Adrenal gland (tissue), 12 donors: Measurements from ENCODE around the gene SRCIN1. TPM values are rescaled to one million over a fixed set of nuclear protein-coding genes. Genes with fewer than 3 reads are reported as not detected.
A peak's percentile ranks its signal among the peaks of the same experiment; 100 is the strongest.

Experiments used
- DNase-seq, 7 donors: peaks; one replicate each; pipeline ENCODE4 v3.0.0-alpha.2; 2019 to 2020
- H3K27ac ChIP-seq, 5 donors: fragments of 200-600 bp; sonication (generic) in 4 of 5; 1 replicate in 3 of 5; 2 replicates in 2 of 5; pipeline versions ENCODE4 v1.5.1 to v1.8.0; 2016 to 2020; ENCODE audit warnings: mild to moderate bottlenecking in 1 of 5
- H3K27me3 ChIP-seq: fragments of 200-600 bp; 2 replicates; pipeline ENCODE4 v1.8.0; 2021
- H3K36me3 ChIP-seq, 2 donors: fragments of 200-600 bp; replicated peaks in 1 of 2; 1 replicate in 1 of 2; 2 replicates in 1 of 2; pipeline versions ENCODE4 v1.5.1 to v1.8.0; 2018 to 2022
- H3K4me1 ChIP-seq, 2 donors: fragments of 200-600 bp; replicated peaks in 1 of 2; 1 replicate in 1 of 2; 2 replicates in 1 of 2; pipeline versions ENCODE4 v1.5.1 to v1.8.0; 2018 to 2021
- H3K4me3 ChIP-seq, 4 donors: fragments of 200-600 bp; sonication (generic) in 3 of 4; one replicate each; pipeline ENCODE4 v1.5.1; 2016 to 2018
- H3K9me3 ChIP-seq, 3 donors: fragments of 200-600 bp; sonication (generic) in 1 of 3; replicated peaks in 1 of 3; 1 replicate in 2 of 3; 2 replicates in 1 of 3; pipeline versions ENCODE4 v1.5.1 to v1.8.0; 2016 to 2021
- POLR2A ChIP-seq, 2 donors: fragments of 450-650 bp; IDR thresholded peaks; one replicate each; pipeline ENCODE4 v1.6.1; 2017; ENCODE audit warnings: antibody characterized with exemption in 2 of 2, mild to moderate bottlenecking in 2 of 2, moderate library complexity in 1 of 2
- WGBS, 4 donors: extraction: QIAGEN DNeasy Blood & Tissue Kit in 2 of 4; methylation state at CpG; one replicate each; pipeline versions ENCODE4 v1.1.5 to v1.1.7; 2013 to 2017; 5-methylcytosine and 5-hydroxymethylcytosine counted together
- intact Hi-C, 2 donors: fragments of 100-400 bp; cut with DNase I; formaldehyde crosslinking; loops; one replicate each; pipeline versions ENCODE4 v1.14.1 to v1.15.0; 2022 to 2023
- polyA plus RNA-seq, 3 donors: library from polyadenylated mRNA; stranded (reverse); fragments of 200-250 nt in 2 of 3; fragments of 350-450 nt in 1 of 3; fragmentation: Illumina TruSeq in 1 of 3; extraction: RNeasy Lipid Tissue Mini Kit (QIAGEN cat#74804) in 1 of 3; gene quantifications; one replicate each; pipeline ENCODE4 v1.2.3, GENCODE V29; 2013 to 2014
- total RNA-seq, 9 donors: library from RNA; depleted of rRNA in 4 of 9; stranded (reverse); fragments of >200 nt in 4 of 9; fragments of 120-200 nt in 1 of 9; fragmentation: NEBNext Ultra II Directional in 1 of 9; extraction: Animal tissue kit (Norgen Biotek cat#: 25700) in 1 of 9; gene quantifications; one replicate each; pipeline versions ENCODE4 v1.1.0 to v1.2.4, GENCODE V29; 2013 to 2023
- TF ChIP-seq, protein P1 (sequence below), 6 experiments: fragments of 450-650 bp in 4 of 6; fragments of 200-600 bp in 2 of 6; sonication (generic) in 1 of 6; IDR thresholded peaks; 1 replicate in 5 of 6; 2 replicates in 1 of 6; pipeline versions ENCODE4 v1.5.1 to v1.8.0; 2016 to 2021; ENCODE audit warnings: antibody characterized with exemption in 6 of 6, mild to moderate bottlenecking in 2 of 6, moderate library complexity in 1 of 6
- donor health status: healthy with polysubstance abuse.
- donor health status: Bipolar disorder and iron deficiency.
- donor health status: DM: yes; HTN: yes; CAD: no.
- donor health status: DM: no; HTN: no; CAD: no.
- donor health status: DM: no; HTN: no; CAD: no.
- donor health status: DM: yes; HTN: yes; CAD: no.

Gene SRCIN1
- total and polyA plus RNA-seq, 12 donors: 0.44 to 33.1 (median 1.6) TPM; not detected in 2

DNA sequence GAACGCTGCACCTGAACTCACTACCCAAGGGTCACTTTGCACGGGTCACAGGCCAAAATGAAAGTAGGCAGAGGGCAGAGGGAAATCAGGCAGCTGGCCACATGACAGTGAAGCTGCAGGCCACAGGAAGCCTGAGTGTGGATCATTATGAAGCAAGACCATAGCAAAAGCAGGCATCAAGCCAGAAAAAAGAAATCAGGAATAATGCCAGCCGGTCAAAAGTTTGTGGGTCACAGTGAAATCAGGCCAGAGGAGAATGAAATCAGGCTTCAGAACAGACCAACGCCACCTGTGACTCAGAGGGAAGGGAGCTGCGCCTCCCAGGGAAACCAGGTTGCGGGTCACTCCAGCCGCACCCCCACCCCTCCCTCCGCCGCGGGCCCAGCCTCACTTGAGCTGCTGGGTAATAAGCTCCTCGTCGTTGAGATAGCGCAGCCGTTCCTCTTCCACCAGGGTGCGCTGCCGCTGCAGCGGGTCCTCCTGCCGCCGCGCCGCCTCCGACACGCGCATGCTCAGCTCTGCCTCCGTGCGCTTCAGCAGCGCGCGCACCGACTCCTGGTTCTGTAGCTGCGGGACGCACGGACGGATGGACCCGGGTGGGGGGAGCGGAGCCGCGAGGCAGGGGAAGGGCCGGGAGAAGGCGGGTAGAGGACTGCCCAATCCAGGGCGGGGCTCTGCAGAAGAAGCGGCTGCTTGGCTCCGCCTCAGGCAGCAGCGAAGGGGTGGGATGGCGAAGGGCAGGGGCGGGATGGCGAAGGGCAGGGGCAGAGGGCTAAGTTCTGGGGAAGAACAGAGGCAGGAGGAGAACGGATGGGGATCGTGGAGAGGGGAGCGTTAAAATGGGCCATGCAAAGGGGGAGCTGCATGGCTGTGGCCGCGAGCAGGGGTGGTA is 47.7 kb downstream of the SRCIN1 start:
- peak overlapping the region; percentile 3 to 82 (median 59) for H3K27ac ChIP-seq
- peak overlapping the region in 1 of 4 donors; percentile 51 for H3K4me3 ChIP-seq
- H3K4me1 ChIP-seq: peaks cover 11 to 37% of the 10 kb centered on the region in 2 donors
- H3K36me3 ChIP-seq: no peaks in the 10 kb centered on the region
- intact Hi-C loops: no loop called here
- H3K9me3 ChIP-seq: no peaks in the 10 kb centered on the region
- DNase-seq: peak; percentile 91 to 97 (median 95)
- H3K27me3 ChIP-seq: peaks cover 31% of the 10 kb centered on the region
- TF ChIP-seq POLR2A (IDR thresholded peaks at IDR 0.05): no peak
- TF ChIP-seq, protein P1, sequence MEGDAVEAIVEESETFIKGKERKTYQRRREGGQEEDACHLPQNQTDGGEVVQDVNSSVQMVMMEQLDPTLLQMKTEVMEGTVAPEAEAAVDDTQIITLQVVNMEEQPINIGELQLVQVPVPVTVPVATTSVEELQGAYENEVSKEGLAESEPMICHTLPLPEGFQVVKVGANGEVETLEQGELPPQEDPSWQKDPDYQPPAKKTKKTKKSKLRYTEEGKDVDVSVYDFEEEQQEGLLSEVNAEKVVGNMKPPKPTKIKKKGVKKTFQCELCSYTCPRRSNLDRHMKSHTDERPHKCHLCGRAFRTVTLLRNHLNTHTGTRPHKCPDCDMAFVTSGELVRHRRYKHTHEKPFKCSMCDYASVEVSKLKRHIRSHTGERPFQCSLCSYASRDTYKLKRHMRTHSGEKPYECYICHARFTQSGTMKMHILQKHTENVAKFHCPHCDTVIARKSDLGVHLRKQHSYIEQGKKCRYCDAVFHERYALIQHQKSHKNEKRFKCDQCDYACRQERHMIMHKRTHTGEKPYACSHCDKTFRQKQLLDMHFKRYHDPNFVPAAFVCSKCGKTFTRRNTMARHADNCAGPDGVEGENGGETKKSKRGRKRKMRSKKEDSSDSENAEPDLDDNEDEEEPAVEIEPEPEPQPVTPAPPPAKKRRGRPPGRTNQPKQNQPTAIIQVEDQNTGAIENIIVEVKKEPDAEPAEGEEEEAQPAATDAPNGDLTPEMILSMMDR (IDR thresholded peaks at IDR 0.05): peak; percentile 80 to 94 (median 92)
- WGBS, 4 donors: 2 to 8% (median 2%) methylated on average over 19 to 52 of the region's 52 CpGs

DNA sequence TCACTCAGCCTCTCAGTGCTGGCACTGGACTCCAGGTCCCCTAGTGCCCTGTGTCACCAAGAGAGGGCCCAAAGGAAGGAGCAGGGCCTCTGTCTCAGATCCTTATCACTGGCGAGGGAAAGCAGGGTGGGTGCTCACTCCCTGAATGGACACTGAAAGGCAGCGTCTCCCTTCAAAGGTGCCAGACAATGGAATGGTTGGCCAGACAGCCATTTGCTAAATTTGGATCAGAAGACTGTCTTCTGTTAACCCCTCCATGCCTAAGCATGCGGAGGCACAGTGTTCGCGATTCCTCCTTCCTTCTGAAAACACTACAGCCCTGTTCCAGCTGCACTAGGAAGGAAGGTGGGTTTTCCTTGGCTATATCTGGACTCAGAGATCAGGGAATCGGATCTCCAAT is 48.4 kb downstream of the SRCIN1 start:
- no peak for DNase-seq
- 58 to 77% (median 64%) methylated on average over 3 to 6 of the region's 6 CpGs for WGBS, 4 donors
- H3K27ac ChIP-seq: peak overlapping the region; percentile 3 to 82 (median 59)
- H3K4me1 ChIP-seq: peaks cover 11 to 37% of the 10 kb centered on the region in 2 donors
- peaks cover 24% of the 10 kb centered on the region for H3K27me3 ChIP-seq
- intact Hi-C loops: no loop called here
- H3K36me3 ChIP-seq: no peaks in the 10 kb centered on the region
- peak overlapping the region in 1 of 4 donors; percentile 51 for H3K4me3 ChIP-seq
- H3K9me3 ChIP-seq: no peaks in the 10 kb centered on the region
- TF ChIP-seq, protein P1 (IDR thresholded peaks at IDR 0.05): no peak
- no peak for TF ChIP-seq POLR2A (IDR thresholded peaks at IDR 0.05)

DNA sequence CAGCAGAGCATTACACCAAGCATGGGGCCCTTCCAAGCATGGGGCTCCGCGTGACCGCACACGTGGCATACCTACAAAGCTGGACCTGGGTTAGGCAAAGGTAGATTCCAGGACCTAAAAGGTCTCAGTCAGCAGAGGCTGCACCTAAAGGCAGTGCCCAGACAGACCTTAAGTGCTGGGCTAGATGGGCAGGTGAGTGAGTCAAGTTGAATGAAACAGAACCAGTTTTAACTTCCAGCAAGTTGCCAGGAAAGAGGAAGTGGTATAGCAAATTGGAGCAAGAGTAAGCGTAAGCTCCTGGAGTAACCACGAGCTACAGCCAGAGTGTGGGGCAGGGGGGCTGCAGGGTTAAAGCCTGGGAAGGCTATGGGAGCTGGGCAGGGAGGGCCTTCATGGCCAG is 49.5 kb downstream of the SRCIN1 start:
- TF ChIP-seq, protein P1 (IDR thresholded peaks at IDR 0.05): no peak
- no peak for TF ChIP-seq POLR2A (IDR thresholded peaks at IDR 0.05)
- no peak for DNase-seq
- intact Hi-C loops: no loop called here
- Histone ChIP-seq H3K4me3 (no peak overlapping the region), H3K9me3 (no peaks in the 10 kb centered on the region), H3K4me1 (peaks cover 12 to 37% of the 10 kb centered on the region in 2 donors), H3K27me3 (peaks cover 13% of the 10 kb centered on the region), H3K36me3 (no peaks in the 10 kb centered on the region), H3K27ac (no peak overlapping the region)
- 83 to 90% (median 88%) methylated on average over 6 of the region's 6 CpGs for WGBS, 4 donors

DNA sequence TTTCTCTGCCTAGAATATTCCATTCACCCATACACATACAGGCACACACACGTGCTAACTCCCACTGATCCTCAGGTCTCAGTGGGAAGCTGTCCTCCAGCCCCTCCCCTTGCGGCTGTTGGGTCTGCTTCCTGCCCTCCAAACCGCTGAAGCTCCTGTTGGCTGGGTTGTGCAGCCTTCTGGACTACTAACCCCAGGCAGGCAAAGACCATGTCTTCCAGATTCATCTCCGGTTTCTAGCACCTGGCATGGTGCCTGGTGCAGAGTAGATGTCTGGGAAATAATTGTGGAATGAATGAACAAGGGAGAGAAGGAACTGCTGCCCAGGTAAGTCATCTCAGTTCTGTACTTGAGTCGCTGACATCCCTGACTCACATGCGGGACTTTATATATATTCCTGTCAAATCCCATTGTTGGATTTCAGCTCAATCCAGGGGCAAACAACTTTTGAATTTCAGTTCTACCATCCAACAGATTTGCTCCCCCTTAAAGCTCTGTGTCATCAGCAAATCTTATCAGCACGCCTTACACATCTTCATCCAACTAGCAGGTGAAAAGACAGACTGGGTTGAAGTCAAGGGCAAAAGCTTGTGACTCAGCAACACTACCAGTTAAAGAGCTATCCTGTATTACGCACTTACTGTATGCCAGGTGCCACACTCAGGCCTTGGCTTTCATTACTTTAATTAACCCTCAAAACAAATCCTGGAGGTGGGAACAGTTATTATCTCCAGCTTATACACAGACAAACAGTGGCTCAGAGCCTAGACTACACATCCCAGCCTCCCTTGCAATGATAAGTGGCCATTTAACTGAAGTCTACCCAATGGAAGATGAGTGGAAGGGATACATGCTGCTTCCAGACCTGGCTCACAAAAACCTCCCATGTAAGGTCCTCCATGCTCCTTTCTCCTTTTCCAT is 51.1 kb downstream of the SRCIN1 start:
- Histone ChIP-seq H3K4me1 (peaks cover 16 to 31% of the 10 kb centered on the region in 2 donors), H3K9me3 (no peaks in the 10 kb centered on the region), H3K27ac (peak overlapping the region in 1 of 5 donors; percentile 25), H3K4me3 (no peak overlapping the region), H3K36me3 (no peaks in the 10 kb centered on the region), H3K27me3 (no peaks in the 10 kb centered on the region)
- TF ChIP-seq, protein P1 (IDR thresholded peaks at IDR 0.05): no peak
- TF ChIP-seq POLR2A (IDR thresholded peaks at IDR 0.05): no peak
- 36 to 47% (median 40%) methylated on average over 8 of the region's 8 CpGs for WGBS, 4 donors
- peak in 3 of 7 donors; percentile 40 to 65 (median 54) for DNase-seq
- intact Hi-C loops: no loop called here
